Measurements from ENCODE around the gene FAM181B. TPM values are rescaled to one million over a fixed set of nuclear protein-coding genes. Genes with fewer than 3 reads are reported as not detected.

The FAM181B gene
- total RNA-seq, 1 experiment from 2014 or later, result 0.69 TPM

DNA sequence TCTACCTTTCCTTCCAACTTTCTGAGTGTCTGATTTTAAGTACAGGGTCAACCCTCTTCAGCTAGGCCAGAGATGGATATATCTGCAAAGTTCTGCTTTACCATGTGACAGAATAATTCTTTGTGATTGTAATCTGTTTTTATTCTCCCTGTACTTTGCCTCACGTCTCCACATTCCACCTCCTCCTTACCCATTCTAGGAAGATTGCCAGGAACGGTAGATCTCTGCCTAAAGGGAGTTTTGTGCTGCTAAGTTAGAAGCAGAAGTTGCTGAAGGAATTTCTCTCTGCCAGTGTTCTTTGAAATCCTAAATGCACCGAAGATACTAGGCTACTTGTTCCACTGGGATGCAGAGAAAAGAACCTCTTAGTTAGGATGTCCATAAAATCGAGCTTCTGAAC, 20.7 kb upstream of the FAM181B start:
- ChIA-PET CTCF (no interaction called here), POLR2A (no interaction called here)
- no peak for ATAC-seq
- no TSS peak for BruUV-seq (replicated peaks)
- Histone ChIP-seq H3K27me3 (ENCODE audit: control insufficient read depth, insufficient read depth, low read length) (peaks cover 9% of the 10 kb centered on the region), H3K4me1 (ENCODE audit: control insufficient read depth, insufficient read depth, low read length) (no peaks in the 10 kb centered on the region), H3K27ac (ENCODE audit: low read length) (no peak overlapping the region), H3K4me3 (ENCODE audit: low read depth in 2 of 2, low read length in 2 of 2) (no peak overlapping the region), H3K36me3 (ENCODE audit: control insufficient read depth, insufficient read depth, low read length) (no peaks in the 10 kb centered on the region), H3K9me3 (ENCODE audit: control insufficient read depth, insufficient read depth, low read depth, low read length) (no peaks in the 10 kb centered on the region)
- DNase-seq (ENCODE audit: low read depth, low spot score), result no peak
- no peak for TF ChIP-seq TCF7L2 (IDR thresholded peaks at IDR 0.05; ENCODE audit: low read depth, low read length)
- no peak for TF ChIP-seq POLR2AphosphoS5 (IDR thresholded peaks at IDR 0.05; ENCODE audit: low read depth, low read length)
- TF ChIP-seq SIN3A (IDR thresholded peaks at IDR 0.05; ENCODE audit: borderline replicate concordance, insufficient read depth, low read depth, low read length), result no peak
- TF ChIP-seq, protein P1, sequence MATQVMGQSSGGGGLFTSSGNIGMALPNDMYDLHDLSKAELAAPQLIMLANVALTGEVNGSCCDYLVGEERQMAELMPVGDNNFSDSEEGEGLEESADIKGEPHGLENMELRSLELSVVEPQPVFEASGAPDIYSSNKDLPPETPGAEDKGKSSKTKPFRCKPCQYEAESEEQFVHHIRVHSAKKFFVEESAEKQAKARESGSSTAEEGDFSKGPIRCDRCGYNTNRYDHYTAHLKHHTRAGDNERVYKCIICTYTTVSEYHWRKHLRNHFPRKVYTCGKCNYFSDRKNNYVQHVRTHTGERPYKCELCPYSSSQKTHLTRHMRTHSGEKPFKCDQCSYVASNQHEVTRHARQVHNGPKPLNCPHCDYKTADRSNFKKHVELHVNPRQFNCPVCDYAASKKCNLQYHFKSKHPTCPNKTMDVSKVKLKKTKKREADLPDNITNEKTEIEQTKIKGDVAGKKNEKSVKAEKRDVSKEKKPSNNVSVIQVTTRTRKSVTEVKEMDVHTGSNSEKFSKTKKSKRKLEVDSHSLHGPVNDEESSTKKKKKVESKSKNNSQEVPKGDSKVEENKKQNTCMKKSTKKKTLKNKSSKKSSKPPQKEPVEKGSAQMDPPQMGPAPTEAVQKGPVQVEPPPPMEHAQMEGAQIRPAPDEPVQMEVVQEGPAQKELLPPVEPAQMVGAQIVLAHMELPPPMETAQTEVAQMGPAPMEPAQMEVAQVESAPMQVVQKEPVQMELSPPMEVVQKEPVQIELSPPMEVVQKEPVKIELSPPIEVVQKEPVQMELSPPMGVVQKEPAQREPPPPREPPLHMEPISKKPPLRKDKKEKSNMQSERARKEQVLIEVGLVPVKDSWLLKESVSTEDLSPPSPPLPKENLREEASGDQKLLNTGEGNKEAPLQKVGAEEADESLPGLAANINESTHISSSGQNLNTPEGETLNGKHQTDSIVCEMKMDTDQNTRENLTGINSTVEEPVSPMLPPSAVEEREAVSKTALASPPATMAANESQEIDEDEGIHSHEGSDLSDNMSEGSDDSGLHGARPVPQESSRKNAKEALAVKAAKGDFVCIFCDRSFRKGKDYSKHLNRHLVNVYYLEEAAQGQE (IDR thresholded peaks at IDR 0.05; ENCODE audit: insufficient read depth in 1 of 2, low read depth in 2 of 2, low read length in 1 of 2), result no peak
- TF ChIP-seq, protein P2, sequence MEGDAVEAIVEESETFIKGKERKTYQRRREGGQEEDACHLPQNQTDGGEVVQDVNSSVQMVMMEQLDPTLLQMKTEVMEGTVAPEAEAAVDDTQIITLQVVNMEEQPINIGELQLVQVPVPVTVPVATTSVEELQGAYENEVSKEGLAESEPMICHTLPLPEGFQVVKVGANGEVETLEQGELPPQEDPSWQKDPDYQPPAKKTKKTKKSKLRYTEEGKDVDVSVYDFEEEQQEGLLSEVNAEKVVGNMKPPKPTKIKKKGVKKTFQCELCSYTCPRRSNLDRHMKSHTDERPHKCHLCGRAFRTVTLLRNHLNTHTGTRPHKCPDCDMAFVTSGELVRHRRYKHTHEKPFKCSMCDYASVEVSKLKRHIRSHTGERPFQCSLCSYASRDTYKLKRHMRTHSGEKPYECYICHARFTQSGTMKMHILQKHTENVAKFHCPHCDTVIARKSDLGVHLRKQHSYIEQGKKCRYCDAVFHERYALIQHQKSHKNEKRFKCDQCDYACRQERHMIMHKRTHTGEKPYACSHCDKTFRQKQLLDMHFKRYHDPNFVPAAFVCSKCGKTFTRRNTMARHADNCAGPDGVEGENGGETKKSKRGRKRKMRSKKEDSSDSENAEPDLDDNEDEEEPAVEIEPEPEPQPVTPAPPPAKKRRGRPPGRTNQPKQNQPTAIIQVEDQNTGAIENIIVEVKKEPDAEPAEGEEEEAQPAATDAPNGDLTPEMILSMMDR (IDR thresholded peaks at IDR 0.05), result no peak
- in situ Hi-C loops (cut with HindIII; ENCODE audit: low pct_unique_long_range_greater_than_20kb, low sequenced_read_pairs) (no loop called here), intact Hi-C loops (cut with micrococcal nuclease; ENCODE audit: unreplicated experiment) (no loop called here)

DNA sequence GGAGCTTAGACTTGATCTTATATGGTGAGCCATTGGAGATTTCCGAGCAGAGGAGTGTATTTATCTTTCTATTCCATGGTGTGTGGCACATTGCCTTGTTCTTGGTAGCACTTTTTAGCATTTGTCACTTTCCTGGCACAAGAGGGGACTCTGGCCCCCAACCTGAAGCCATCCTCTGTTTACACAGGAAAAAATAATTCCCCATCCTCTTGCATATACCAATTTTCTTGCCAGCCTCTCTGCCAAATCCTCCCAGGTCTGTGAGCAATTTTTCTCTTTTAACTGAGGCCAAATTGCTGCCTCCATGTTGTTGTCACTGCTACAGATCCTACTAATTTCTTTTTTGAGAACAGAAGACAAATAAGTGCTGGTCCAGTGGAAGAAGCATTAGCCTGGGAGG, 20.3 kb upstream of the FAM181B start:
- ATAC-seq, result no peak
- no peak for TF ChIP-seq POLR2AphosphoS5 (IDR thresholded peaks at IDR 0.05; ENCODE audit: low read depth, low read length)
- no peak for TF ChIP-seq SIN3A (IDR thresholded peaks at IDR 0.05; ENCODE audit: borderline replicate concordance, insufficient read depth, low read depth, low read length)
- no peak for TF ChIP-seq TCF7L2 (IDR thresholded peaks at IDR 0.05; ENCODE audit: low read depth, low read length)
- no peak overlapping the region for H3K27ac ChIP-seq (ENCODE audit: low read length)
- intact Hi-C loops (cut with micrococcal nuclease; ENCODE audit: unreplicated experiment) (no loop called here), in situ Hi-C loops (cut with HindIII; ENCODE audit: low pct_unique_long_range_greater_than_20kb, low sequenced_read_pairs) (no loop called here)
- H3K27me3 ChIP-seq (ENCODE audit: control insufficient read depth, insufficient read depth, low read length), result peaks cover 5% of the 10 kb centered on the region
- no TSS peak for BruUV-seq (replicated peaks)
- DNase-seq (ENCODE audit: low read depth, low spot score), result no peak
- H3K36me3 ChIP-seq (ENCODE audit: control insufficient read depth, insufficient read depth, low read length), result no peaks in the 10 kb centered on the region
- H3K4me3 ChIP-seq (ENCODE audit: low read depth in 2 of 2, low read length in 2 of 2), result no peak overlapping the region
- H3K9me3 ChIP-seq (ENCODE audit: control insufficient read depth, insufficient read depth, low read depth, low read length), result no peaks in the 10 kb centered on the region
- H3K4me1 ChIP-seq (ENCODE audit: control insufficient read depth, insufficient read depth, low read length), result no peaks in the 10 kb centered on the region
- POLR2A ChIA-PET, result no interaction called here
- CTCF ChIA-PET, result no interaction called here

DNA sequence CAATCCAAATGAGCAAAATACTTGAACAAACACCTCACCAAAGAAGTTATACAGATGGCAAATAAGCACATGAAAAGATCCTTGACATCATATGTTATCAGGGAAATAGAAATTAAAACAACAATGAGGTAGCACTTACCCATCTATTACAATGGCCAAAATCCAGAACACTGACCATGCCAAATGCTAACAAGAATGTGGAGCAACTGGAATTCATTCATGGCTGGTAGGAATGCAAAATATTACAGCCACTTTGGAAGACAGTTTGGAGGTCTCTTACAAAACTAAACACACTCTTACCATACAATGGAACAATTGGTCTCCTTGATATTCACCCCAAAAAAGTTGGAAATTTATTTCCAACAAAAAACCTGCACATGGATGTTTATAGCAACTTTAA, 19.1 kb upstream of the FAM181B start:
- POLR2A ChIA-PET, result no interaction called here
- intact Hi-C loops (cut with micrococcal nuclease; ENCODE audit: unreplicated experiment), result no loop called here
- no peak for ATAC-seq
- Histone ChIP-seq H3K27ac (ENCODE audit: low read length) (no peak overlapping the region), H3K4me1 (ENCODE audit: control insufficient read depth, insufficient read depth, low read length) (no peaks in the 10 kb centered on the region), H3K36me3 (ENCODE audit: control insufficient read depth, insufficient read depth, low read length) (no peaks in the 10 kb centered on the region), H3K4me3 (ENCODE audit: low read depth in 2 of 2, low read length in 2 of 2) (no peak overlapping the region), H3K9me3 (ENCODE audit: control insufficient read depth, insufficient read depth, low read depth, low read length) (no peaks in the 10 kb centered on the region), H3K27me3 (ENCODE audit: control insufficient read depth, insufficient read depth, low read length) (peaks cover under 1% of the 10 kb centered on the region)
- CTCF ChIA-PET, result no interaction called here
- in situ Hi-C loops (cut with HindIII; ENCODE audit: low pct_unique_long_range_greater_than_20kb, low sequenced_read_pairs), result no loop called here
- DNase-seq (ENCODE audit: low read depth, low spot score), result no peak
- no peak for TF ChIP-seq TCF7L2 (IDR thresholded peaks at IDR 0.05; ENCODE audit: low read depth, low read length)
- TF ChIP-seq SIN3A (IDR thresholded peaks at IDR 0.05; ENCODE audit: borderline replicate concordance, insufficient read depth, low read depth, low read length), result no peak
- no peak for TF ChIP-seq POLR2AphosphoS5 (IDR thresholded peaks at IDR 0.05; ENCODE audit: low read depth, low read length)
- TF ChIP-seq, protein P2 (IDR thresholded peaks at IDR 0.05), result no peak
- TF ChIP-seq, protein P1 (IDR thresholded peaks at IDR 0.05; ENCODE audit: insufficient read depth in 1 of 2, low read depth in 2 of 2, low read length in 1 of 2), result no peak
- BruUV-seq (replicated peaks), result no TSS peak

All from Panc1 (cell line).